CD4-positive, CD25-positive, alpha-beta regulatory T cell (primary cell): ENCODE data around the gene SSRP1. TPM values are rescaled to one million over a fixed set of nuclear protein-coding genes. Genes with fewer than 3 reads are reported as not detected.
"Not testable (repeated sequence)": the region's sequence is repeated elsewhere in the genome, so short reads cannot be mapped to it uniquely, and the experiment has no call there.

Source experiments
- ATAC-seq, 2 donors: fragments of 150-1000 bp; cut with Tn5 transposase; one replicate each; pipeline ENCODE4 v1.10.0; 2021; ENCODE audit warnings: low read depth in 2 of 2, moderate number of reproducible peaks in 2 of 2, moderate library complexity in 1 of 2
- DNase-seq, 3 donors: peaks; one replicate each; pipeline versions ENCODE4 v3.0.0 to v3.0.0-alpha.2; 2012 to 2022; ENCODE audit warnings: mixed read lengths in 1 of 3
- H3K27ac ChIP-seq: one replicate; pipeline ENCODE4 v1.7.0; 2013; ENCODE audit warnings: mild to moderate bottlenecking, low read length; ENCODE audit not compliant: insufficient read depth, poor library complexity, severe bottlenecking
- H3K27me3 ChIP-seq: one replicate; pipeline ENCODE4 v1.7.0; 2013; ENCODE audit warnings: low read length; ENCODE audit not compliant: control insufficient read depth, insufficient read depth
- H3K36me3 ChIP-seq: one replicate; pipeline ENCODE4 v1.7.0; 2013; ENCODE audit warnings: mild to moderate bottlenecking, low read length, moderate library complexity; ENCODE audit not compliant: control insufficient read depth, insufficient read depth
- H3K4me1 ChIP-seq: 2 replicates; pipeline ENCODE4 v1.7.0; 2013; ENCODE audit warnings: mild to moderate bottlenecking, low read length; ENCODE audit not compliant: insufficient read depth, control insufficient read depth, poor library complexity, severe bottlenecking
- H3K4me3 ChIP-seq: one replicate; pipeline ENCODE4 v1.7.0; 2013; ENCODE audit warnings: low read depth, mild to moderate bottlenecking, low read length, moderate library complexity
- H3K9me3 ChIP-seq, 2 experiments: 1 replicate in 1 of 2; 2 replicates in 1 of 2; pipeline ENCODE4 v1.7.0; 2013; ENCODE audit warnings: low read length in 2 of 2, mild to moderate bottlenecking in 1 of 2, moderate library complexity in 1 of 2; ENCODE audit not compliant: control insufficient read depth in 2 of 2
- H3K27ac Mint-ChIP-seq, 3 donors: one replicate each; pipeline ENCODE4 v1.8.0; 2020 to 2022; ENCODE audit warnings: mild to moderate bottlenecking in 3 of 3, mixed read lengths in 3 of 3, moderate library complexity in 2 of 3
- H3K27me3 Mint-ChIP-seq: one replicate; pipeline ENCODE4 v1.8.0; 2022; ENCODE audit warnings: mild to moderate bottlenecking, mixed read lengths
- H3K36me3 Mint-ChIP-seq: one replicate; pipeline ENCODE4 v1.8.0; 2020; ENCODE audit warnings: mixed read lengths
- H3K4me1 Mint-ChIP-seq, 4 donors: one replicate each; pipeline ENCODE4 v1.8.0; 2020 to 2022; ENCODE audit warnings: mixed read lengths in 4 of 4, mild to moderate bottlenecking in 1 of 4
- H3K4me3 Mint-ChIP-seq, 4 donors: one replicate each; pipeline ENCODE4 v1.8.0; 2020 to 2022; ENCODE audit warnings: mild to moderate bottlenecking in 4 of 4, mixed read lengths in 4 of 4, moderate library complexity in 3 of 4
- H3K9me3 Mint-ChIP-seq, 7 donors: one replicate each; pipeline ENCODE4 v1.8.0; 2020 to 2022; ENCODE audit warnings: mixed read lengths in 7 of 7, mild to moderate bottlenecking in 3 of 7, moderate library complexity in 2 of 7
- polyA plus RNA-seq, 4 donors: library from polyadenylated mRNA; unstranded; fragments of 300-500 nt; fragmentation: Illumina TruSeq; gene quantifications; one replicate each; pipeline ENCODE4 v1.2.3, GENCODE V29; 2021
- total RNA-seq: library from RNA; stranded (reverse); gene quantifications from one replicate; pipeline ENCODE4 v1.2.3, GENCODE V29; 2022

SSRP1 gene
- total and polyA plus RNA-seq, 5 donors from 2014 or later, result 20.5 to 54.6 (median 28.9) TPM

DNA sequence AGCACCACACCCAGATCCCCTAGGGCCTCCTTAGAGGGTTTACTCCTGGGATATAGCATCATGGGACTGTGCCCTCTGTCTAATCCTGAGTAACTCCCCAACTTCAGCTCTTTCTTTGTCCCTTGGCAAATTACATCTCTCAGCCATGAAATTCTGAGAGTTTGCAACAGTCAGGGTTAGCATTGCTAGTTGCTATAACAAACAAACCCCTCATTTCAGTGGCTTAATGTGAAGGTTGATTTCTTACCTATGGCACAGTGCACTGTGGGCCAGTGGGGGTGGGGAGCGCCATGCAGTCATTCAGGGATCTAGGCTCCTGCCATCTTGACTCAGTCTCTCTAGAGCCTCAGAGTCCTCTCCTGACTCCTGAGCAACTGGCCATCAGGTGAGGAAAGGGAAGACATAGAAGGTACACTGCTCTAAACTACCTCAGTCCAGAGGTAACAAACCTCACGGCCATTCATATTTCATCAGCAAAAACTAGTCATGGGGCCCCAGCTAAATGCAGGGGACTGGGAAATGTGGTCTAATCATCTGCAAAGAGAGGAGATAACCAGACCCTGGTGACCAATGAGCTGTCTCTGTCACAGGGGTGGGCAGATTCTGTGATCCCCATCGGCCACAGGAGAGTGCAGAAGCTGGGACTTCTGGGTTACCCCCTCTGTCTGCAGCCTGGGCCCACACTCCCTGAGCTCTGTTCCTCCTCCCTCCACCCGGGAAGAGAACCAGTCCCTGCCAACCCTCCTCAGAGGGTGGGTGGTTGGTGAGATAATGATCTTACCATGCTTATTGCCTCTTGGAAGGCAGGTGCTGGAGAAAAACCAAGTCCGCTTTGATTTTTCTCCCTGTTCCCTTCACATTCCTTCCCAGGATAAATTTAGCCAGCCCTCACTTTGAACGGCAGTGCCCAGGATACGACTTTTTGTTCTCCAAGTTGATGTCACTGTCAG, 27.7 kb upstream of the SSRP1 start:
- no peaks in the 10 kb centered on the region for H3K4me1 ChIP-seq
- no peak overlapping the region for H3K27ac Mint-ChIP-seq

DNA sequence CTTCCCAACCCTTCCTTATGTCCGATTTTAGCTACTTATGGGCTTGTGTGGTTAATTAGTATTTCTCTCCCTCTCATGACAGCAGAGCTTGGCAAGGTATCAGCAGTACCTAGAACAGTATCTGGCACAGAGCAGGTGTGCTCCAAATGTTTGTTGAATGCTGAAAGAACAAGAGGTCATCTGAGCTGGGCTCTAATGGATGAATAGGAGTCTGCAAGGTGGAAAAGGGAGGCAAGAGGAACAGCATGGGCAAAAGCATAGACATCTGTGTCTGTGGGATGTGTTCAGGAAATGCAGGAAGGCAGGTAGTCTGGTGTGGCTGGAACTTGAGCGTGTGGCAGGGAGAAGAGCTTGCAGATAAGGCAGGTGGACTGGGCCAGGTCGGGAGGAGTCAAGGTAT, 26.2 kb upstream of the SSRP1 start:
- H3K27ac ChIP-seq, result no peak overlapping the region
- H3K36me3 Mint-ChIP-seq, result no peaks in the 10 kb centered on the region
- H3K4me1 Mint-ChIP-seq, result no peaks in the 10 kb centered on the region
- ATAC-seq (no peak), DNase-seq (no peak)
- no peaks in the 10 kb centered on the region for H3K9me3 ChIP-seq
- H3K27me3 ChIP-seq, result peaks cover 2% of the 10 kb centered on the region
- H3K36me3 ChIP-seq, result no peaks in the 10 kb centered on the region
- H3K4me3 Mint-ChIP-seq, result no peak overlapping the region
- no peaks in the 10 kb centered on the region for H3K27me3 Mint-ChIP-seq
- H3K9me3 Mint-ChIP-seq, result no peaks in the 10 kb centered on the region
- no peak overlapping the region for H3K4me3 ChIP-seq
- no peak overlapping the region for H3K27ac Mint-ChIP-seq
- no peaks in the 10 kb centered on the region for H3K4me1 ChIP-seq

More for the DNA sequence above, 27.7 kb upstream of the SSRP1 start:
- Histone ChIP-seq H3K9me3 (no peaks in the 10 kb centered on the region), H3K36me3 (no peaks in the 10 kb centered on the region), H3K27ac (no peak overlapping the region), H3K27me3 (no peaks in the 10 kb centered on the region), H3K4me3 (no peak overlapping the region)
- Mint-ChIP-seq H3K9me3 (no peaks in the 10 kb centered on the region), H3K36me3 (no peaks in the 10 kb centered on the region), H3K4me1 (no peaks in the 10 kb centered on the region), H3K27me3 (no peaks in the 10 kb centered on the region), H3K4me3 (no peak overlapping the region)
- DNase-seq (no peak), ATAC-seq (no peak)

- not testable (repeated sequence) for DNase-seq, H3K36me3 ChIP-seq, H3K36me3 Mint-ChIP-seq, H3K4me1 ChIP-seq, H3K27ac ChIP-seq, H3K27ac Mint-ChIP-seq, H3K4me3 ChIP-seq, H3K9me3 Mint-ChIP-seq, H3K27me3 ChIP-seq, H3K9me3 ChIP-seq, ATAC-seq, H3K27me3 Mint-ChIP-seq, H3K4me3 Mint-ChIP-seq, H3K4me1 Mint-ChIP-seq
Measured at GRCh38 chr11:57361420-57361819, 25.7 kb upstream of the SSRP1 start.

DNA sequence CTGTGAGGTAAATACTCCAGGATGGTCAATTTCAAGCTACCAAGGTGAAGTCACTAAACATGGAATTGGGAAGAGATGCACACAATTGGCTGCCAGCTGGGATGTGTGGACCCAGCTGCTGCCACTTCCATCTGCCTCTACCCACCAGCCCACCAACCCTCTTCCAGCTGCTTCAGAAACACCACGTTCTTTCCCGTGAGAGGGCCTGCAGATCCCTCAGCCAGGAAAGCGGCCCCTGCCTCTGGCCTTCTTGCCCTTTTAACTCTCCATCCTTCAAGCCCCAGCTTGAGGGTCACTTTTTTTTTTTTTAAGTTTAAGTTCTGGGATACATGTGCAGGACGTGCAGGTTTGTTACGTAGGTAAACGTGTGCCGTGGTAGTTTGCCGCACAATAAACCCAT, 25.3 kb upstream of the SSRP1 start:
- Histone ChIP-seq H3K9me3 (no peaks in the 10 kb centered on the region), H3K4me1 (no peaks in the 10 kb centered on the region), H3K27ac (no peak overlapping the region), H3K36me3 (no peaks in the 10 kb centered on the region), H3K4me3 (no peak overlapping the region), H3K27me3 (peaks cover 2% of the 10 kb centered on the region)
- Mint-ChIP-seq H3K36me3 (no peaks in the 10 kb centered on the region), H3K9me3 (no peaks in the 10 kb centered on the region), H3K27me3 (no peaks in the 10 kb centered on the region), H3K4me1 (no peaks in the 10 kb centered on the region), H3K27ac (no peak overlapping the region), H3K4me3 (no peak overlapping the region)
- ATAC-seq (no peak), DNase-seq (no peak)

DNA sequence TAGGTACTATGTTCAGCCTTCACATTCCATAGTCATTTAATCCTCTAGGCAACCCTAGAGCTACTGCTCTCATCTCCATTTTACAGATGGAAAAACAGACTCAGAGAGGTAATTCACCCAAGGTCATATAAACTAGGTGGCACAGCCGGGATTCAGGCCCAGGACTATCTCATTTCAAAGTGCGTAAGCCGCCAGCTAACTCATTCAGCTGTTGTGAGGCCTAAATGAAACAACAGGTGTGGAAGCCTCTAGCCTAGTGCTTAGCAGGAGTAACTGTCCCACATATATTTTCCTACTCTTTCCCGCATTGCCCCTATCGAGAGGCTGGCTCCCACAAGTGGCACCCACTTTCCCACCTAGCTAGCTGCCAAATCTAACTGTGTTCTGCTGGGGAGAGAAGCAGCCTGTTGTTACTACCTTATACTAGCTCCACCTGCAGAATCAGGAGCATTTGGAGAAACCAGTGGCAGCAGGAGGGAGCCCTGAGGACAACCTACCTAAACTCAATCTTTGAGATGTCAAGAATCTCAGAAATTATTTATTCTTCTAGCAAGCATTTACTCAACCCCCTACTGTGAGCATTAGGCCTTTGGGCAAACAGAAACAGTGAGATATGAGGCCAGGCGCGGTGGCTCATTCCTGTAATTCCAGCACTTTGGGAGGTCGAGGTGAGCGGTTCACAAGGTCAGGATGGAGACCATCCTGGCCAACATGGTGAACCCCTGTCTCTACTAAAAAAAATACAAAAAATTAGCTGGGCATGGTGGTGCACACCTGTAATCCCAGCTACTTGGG, 24.4 kb upstream of the SSRP1 start:
- no peaks in the 10 kb centered on the region for H3K36me3 Mint-ChIP-seq
- no peak overlapping the region for H3K27ac ChIP-seq
- no peak overlapping the region for H3K4me3 ChIP-seq
- H3K4me1 ChIP-seq, result no peaks in the 10 kb centered on the region
- no peaks in the 10 kb centered on the region for H3K4me1 Mint-ChIP-seq
- H3K4me3 Mint-ChIP-seq, result no peak overlapping the region
- no peaks in the 10 kb centered on the region for H3K9me3 ChIP-seq
- H3K36me3 ChIP-seq, result no peaks in the 10 kb centered on the region
- peaks cover 2% of the 10 kb centered on the region for H3K27me3 ChIP-seq
- no peak overlapping the region for H3K27ac Mint-ChIP-seq
- H3K9me3 Mint-ChIP-seq, result no peaks in the 10 kb centered on the region
- ATAC-seq (no peak), DNase-seq (no peak)
- no peaks in the 10 kb centered on the region for H3K27me3 Mint-ChIP-seq

- no peaks in the 10 kb centered on the region for H3K4me1 Mint-ChIP-seq
- H3K36me3 ChIP-seq, result no peaks in the 10 kb centered on the region
- no peaks in the 10 kb centered on the region for H3K9me3 ChIP-seq
- H3K4me3 Mint-ChIP-seq, result no peak overlapping the region
- H3K27ac ChIP-seq, result no peak overlapping the region
- H3K27me3 ChIP-seq, result peaks cover 2% of the 10 kb centered on the region
- ATAC-seq (no peak), DNase-seq (no peak)
- no peak overlapping the region for H3K4me3 ChIP-seq
- peaks cover 6% of the 10 kb centered on the region for H3K27me3 Mint-ChIP-seq
- H3K9me3 Mint-ChIP-seq, result no peaks in the 10 kb centered on the region
- no peak overlapping the region for H3K27ac Mint-ChIP-seq
- no peaks in the 10 kb centered on the region for H3K36me3 Mint-ChIP-seq
- H3K4me1 ChIP-seq, result no peaks in the 10 kb centered on the region
Measured at GRCh38 chr11:57359396-57359795, 23.7 kb upstream of the SSRP1 start.

- DNase-seq (no peak), ATAC-seq (no peak)
- Mint-ChIP-seq H3K27me3 (peaks cover 10% of the 10 kb centered on the region), H3K27ac (no peak overlapping the region), H3K4me1 (no peaks in the 10 kb centered on the region), H3K4me3 (no peak overlapping the region), H3K36me3 (no peaks in the 10 kb centered on the region), H3K9me3 (no peaks in the 10 kb centered on the region)
- Histone ChIP-seq H3K27ac (no peak overlapping the region), H3K9me3 (no peaks in the 10 kb centered on the region), H3K4me3 (no peak overlapping the region), H3K36me3 (no peaks in the 10 kb centered on the region), H3K27me3 (peaks cover 2% of the 10 kb centered on the region), H3K4me1 (no peaks in the 10 kb centered on the region)
Measured at GRCh38 chr11:57358991-57359390, 23.3 kb upstream of the SSRP1 start.
